HS-27A (cell line): ENCODE measurements around the gene FBRSL1.
"Not testable (repeated sequence)": the region's sequence is repeated elsewhere in the genome, so short reads cannot be mapped to it uniquely, and the experiment has no call there.

ENCODE experiments used
- DNase-seq: peaks from one replicate; pipeline ENCODE4 v3.0.0-alpha.2; 2012; ENCODE audit warnings: low read depth, missing footprints

Gene FBRSL1

DNA sequence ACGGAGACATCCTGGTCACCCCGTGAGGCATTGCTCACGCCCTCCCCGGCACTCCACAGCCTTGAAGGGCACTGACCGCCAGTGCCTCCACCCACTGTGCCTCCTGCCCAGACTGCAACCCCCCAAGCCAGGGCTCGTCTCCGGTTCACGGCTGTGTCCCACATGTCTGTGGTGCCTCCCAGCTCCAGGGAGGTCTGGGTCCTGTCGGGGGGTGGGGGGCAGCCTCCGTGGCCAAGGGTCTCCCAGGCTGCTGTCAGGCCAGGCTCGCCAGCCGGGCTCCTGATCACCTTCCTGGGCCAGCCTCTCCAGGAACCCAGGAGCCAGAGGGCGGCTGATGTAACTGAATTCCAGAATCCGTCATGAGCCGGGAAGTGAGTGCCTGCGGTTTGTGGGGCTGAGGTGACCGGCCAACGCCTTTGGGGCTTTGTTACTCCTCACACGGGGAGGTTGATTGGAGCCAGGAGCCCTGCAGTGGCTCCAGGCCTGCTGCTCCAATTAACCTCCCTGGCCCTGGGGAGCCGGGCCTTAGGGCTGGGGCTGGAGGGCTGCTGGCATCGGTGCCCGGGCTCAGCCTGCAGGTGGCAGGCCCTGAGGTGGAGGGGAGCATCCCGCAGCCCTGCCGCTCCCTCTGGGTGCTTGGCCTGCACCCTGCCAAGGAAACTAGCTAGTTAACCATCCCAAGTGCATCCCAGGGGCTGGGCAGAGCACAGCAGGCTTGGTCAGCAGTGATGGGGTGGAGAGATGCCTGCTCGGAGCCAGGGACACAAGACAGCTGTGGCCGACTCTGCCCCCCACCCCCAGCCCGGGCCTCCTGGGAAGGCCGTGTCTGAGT lies 36.4 kb upstream of the FBRSL1 start:
- DNase-seq, result no peak

DNA sequence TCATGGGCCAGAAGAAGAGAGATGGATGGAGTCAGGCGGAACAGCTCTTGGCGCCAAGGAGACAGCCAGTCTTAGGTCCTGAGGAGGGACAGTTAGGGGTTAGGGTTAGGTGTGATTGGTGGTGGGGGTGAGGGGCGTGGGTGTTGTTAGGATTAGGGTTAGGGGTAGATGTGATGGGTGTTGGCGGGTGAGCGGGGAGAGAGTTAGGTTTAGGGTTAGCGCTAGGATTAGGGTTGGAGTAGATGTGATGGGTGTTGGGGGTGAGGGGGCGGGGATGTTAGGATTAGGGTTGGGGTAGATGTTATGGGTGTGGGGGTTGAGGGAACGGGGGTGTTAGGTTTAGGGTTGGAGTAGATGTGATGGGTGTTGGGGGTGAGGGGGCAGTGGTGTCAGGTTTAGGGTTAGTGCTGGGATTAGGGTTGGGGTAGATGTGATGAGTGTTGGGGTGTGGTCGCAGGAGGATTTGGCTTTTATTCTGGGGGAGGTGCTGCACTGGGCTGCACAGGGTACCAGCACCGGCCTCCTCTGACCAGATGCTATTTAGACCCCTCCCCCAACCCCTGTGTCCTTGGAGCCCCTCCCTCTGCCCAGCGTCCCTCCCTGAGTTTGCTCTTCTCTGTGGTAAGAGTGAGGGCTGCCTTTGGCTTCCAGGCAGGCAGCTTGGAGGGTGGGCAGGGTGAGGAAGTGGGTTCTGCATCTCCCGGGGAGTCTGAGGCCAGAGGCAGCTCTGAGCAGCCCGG lies 35.6 kb upstream of the FBRSL1 start:
- DNase-seq, result no peak

- DNase-seq, result no peak
Observed at GRCh38 chr12:132454933-132455418, 35.0 kb upstream of the FBRSL1 start.

DNA sequence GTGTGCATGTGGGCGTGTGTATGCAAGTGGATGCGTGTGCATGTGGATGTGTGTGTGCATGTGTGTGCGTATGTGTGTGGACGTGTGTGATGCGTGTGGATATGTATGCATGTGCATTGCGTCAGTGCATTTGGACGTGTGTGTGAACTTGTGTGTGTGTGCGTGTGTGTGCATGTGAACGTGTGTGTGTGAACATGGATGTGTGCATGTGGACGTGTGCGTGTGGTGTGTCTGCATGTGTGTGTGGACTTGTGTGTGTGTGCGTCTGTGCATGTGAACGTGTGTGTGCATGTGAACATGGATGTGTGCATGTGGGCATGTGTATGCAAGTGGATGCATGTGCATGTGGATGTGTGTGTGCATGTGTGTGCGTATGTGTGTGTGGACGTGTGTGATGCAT lies 34.4 kb upstream of the FBRSL1 start:
- DNase-seq, result no peak

- no peak for DNase-seq
Observed at GRCh38 chr12:132456186-132456943, 33.6 kb upstream of the FBRSL1 start.

- no peak for DNase-seq
Observed at GRCh38 chr12:132456944-132457495, 32.9 kb upstream of the FBRSL1 start.

GRCh38 chr12:132458441-132458840 lies 31.5 kb upstream of the FBRSL1 start:
- no peak for DNase-seq

DNA sequence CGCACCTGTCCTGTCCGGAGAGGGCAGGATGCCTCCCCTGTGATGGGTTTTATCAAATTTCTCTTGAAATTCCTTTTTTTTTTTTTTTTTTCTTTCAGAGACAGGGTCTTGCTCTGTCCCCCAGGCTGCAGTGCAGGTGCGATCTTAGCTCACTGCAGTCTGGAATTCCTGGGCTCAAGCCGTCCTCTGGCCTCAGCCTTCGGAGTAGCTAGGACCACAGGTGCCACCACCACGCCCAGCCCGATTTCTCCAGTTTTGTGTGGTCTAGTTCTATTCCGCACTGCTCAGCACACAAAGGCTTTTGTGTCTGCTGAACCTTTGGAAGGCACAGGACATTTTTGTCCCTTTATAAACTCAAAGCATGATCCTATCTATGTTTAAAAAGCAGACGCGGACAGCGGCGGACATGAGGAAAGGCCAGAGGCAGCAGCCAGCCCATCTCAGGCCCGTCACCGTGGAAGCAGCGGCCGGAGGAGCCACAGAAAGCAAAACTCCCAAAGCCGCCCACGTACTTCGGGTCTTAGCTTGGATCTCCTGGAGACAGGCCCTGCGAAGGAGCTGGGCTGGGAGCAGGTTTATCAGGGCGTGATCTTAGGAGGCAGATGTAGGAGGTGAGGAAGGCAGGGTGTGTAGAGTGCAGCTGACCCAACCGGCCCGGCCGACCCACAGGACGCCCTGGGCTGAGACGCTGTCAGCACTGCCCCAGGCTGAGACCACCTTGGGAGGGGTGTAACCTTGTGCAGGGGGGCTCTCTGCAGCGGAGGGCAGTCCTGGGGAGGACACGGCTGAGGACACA lies 30.9 kb upstream of the FBRSL1 start:
- no peak for DNase-seq

DNA sequence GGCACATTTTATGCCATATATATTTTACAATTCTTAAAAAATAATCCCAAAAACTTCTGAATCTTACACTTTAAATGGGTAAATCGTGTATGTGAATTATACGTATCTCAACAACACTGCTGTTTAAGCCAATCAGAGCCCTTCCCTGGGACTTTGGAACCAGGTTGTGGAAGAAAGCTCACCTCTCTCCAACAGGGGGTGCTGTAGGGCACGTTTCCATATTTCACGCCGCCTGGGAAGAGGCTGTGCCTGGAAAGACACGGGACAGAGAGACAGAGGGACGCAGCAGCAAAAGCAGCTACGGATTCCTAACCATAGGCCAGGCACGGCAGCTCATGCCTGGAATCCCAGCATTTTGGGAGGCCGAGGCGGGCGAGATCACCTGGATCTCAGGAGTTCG lies 29.4 kb upstream of the FBRSL1 start:
- DNase-seq, result no peak

GRCh38 chr12:132461526-132461925 lies 28.4 kb upstream of the FBRSL1 start:
- no peak for DNase-seq

DNA sequence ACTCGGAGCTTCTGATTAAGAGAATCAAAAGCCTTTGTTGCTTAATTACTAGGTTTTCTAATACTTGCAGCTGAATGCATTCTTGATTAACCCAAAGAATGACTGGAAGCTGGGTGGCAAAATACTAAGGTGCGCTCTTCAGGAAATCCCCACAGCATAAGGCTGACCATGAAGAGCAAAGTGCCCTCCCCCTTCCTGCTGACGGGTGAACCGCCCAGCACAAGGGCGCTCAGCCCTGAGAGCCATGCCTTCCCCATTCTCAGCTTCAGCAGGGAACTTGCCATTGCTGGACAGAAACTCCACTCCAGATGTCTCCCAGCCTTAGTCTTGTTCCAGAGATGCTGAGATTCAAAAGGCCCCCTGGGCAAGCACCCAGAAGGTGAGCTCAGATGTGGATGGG lies 27.2 kb upstream of the FBRSL1 start:
- DNase-seq, result no peak

DNA sequence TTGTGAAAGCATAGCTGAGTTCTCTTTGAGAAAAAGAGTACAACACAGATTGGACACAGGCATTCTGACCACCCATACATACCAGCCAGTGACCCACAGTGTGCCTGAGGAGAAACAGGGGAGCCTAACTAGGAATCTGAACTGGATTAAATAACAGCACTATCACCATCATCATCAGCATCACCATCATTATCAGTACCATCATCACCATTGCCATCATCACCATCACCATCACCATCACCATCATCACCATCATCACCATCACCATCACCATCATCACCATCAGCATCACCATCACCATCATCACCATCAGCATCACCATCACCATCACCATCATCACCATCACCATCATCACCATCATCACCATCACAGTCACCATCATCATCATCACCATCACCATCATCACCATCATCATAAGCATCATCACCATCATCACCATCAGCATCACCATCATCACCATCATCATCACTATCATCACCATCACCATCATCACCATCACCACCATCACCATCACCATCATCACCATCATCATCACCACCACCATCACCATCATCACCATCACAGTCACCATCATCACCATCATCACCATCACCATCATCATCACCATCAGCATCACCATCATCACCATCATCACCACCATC lies 26.5 kb upstream of the FBRSL1 start:
- not testable (repeated sequence) for DNase-seq

DNA sequence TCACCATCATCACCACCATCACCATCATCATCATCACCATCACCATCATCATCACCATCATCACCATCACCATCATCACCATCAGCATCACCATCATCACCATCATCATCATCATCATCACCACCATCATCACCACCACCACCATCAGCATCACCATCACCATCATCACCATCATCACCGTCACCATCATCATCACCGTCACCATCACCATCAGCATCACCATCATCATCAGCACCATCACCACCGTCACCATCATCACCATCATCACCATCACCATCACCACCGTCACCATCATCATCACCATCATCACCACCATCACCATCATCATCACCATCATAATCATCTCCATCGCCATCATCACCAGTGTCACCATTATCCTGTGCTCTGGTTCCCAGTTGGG lies 25.6 kb upstream of the FBRSL1 start:
- DNase-seq, result not testable (repeated sequence)

DNA sequence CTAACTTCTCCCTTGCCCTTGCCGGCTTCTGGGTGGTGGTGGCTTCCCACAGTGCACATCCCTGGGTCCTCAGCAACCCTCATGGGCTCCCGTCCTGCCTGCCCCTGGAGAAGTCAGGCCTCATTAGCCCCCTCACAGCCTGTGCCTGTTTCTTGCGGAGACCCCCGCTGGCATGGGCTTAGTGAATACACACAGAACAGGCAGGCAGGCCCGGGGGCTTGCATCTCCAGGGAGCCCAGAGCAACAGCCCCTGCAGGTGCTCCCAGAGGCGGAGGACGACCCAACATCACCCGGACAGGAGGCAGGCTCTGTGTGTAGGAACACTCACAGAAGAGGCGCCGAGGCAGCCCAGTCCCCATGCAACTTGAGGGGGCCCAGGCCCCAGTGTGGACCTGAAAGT lies 25.1 kb upstream of the FBRSL1 start:
- DNase-seq, result no peak

DNA sequence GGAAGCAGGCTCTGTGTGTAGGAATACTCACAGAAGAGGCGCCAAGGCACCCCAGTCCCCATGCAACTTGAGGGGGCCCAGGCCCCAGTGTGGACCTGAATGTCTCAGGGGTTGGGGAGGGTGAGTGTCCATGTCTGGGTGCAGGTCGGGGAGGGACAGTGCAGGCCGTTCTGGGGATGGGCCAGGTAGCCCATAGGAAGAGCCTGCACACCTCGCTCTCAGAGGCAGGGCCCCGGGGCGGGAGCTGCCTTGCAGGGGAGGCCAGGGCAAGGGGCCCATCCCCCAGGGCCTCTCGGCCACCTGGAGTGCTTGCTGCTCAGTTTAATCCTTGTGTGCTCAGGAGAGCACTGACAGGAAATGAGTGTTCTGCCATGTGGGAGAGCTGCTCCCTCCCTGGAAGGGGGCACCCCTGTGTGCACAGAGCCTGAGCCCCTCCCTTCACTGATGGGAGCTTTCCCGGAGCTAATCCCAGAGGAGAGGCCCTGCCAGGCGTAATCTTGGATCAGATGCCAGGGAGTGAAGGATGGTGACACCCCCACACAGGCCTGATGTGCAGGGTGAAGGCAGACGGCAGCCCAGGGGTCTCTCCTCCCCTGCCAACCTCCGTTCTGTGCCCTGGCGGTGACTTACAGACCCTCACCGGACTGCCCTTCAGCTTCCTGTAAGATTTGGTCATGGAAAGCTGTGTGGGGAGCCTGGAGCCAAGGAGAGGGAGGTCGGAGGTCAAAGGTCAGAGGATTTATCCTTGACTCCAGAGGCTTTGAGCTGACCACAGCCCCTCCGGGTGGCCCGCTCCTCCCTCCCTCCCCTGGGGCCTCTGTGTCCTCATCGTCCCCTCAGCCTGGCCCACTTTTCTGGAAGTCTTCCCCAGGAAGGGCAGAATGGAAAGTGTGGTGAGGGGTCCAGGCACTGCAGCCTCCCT lies 24.4 kb upstream of the FBRSL1 start:
- DNase-seq, result no peak

DNA sequence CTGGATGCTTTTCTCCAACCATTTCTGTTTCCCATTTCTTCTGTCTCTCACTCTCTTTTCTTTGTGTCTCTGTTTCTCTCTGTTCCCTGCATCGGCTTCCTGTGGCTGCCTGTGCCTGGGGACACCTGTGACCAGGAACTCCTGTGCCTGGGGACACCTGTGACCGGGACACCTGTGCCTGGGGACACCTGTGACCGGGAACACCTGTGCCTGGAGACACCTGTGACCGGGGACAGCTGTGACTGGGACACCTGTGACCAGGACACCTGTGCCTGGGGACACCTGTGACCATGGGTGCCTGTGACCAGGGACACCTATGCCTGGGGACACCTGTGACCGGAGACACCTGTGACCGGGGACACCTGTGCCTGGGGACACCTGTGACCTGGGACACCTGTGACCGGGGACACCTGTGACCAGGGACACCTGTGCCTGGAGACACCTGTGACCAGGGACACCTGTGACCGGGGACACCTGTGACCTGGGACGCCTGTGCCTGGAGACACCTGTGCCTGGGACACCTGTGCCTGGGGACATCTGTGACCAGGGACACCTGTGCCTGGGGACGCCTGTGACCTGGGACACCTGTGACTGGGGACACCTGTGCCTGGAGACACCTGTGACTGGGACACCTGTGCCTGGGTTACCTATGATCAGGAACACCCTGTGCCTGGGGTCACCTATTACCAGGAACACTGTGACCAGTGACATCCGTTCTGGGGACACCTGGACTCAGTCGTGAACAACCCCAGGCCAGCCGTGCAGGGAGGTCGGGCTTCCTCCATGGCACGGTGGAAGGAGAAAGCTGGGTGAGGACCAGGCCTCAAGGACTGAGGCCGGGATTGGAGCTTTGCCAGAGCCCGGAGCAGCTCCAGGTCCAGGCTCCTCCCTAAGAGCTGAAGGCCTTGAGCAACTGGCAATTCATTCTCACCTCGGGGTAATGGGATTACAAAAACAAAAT lies 23.4 kb upstream of the FBRSL1 start:
- no peak for DNase-seq

GRCh38 chr12:132467511-132467910 lies 22.4 kb upstream of the FBRSL1 start:
- no peak for DNase-seq

DNA sequence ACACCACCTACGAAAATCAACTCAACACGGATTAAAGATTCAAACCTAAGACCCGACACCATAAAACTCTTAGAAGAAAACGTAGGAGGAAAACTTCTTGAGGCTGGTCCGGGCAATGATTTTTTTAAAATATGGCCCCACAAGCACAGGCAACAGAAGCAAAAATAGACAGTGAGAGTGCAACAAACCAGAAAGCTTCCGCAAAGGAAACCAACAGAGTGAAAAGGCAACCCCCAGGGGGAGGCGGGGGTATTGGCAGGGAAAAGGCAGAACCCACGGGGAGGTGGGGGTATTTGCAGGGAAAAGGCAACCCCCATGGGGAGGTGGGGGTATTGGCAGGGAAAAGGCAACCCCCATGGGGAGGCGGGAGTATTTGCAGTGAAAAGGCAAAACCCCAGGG lies 20.5 kb upstream of the FBRSL1 start:
- DNase-seq, result no peak

DNA sequence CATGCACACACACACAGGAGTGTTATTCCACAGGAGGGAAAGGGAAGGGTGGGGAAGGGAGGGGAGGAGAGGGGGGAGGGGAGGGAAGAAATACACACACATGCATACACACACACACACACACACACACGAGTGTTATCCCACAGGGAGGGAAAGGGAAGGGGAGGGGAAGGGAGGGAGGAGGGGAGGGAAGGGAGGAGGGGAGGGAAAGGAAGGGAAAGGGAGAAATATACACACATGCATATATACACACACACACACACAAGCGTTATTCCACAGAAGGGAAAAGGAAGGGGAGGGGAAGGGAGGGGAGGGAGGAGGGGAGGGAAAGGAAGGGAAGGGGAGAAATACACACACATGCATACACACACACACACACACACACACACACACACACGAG lies 19.6 kb upstream of the FBRSL1 start:
- DNase-seq, result no peak
